ENCODE results near the gene PDE4B.
"Not testable (repeated sequence)": the region's sequence is repeated elsewhere in the genome, so short reads cannot be mapped to it uniquely, and the experiment has no call there.

PDE4B gene

DNA sequence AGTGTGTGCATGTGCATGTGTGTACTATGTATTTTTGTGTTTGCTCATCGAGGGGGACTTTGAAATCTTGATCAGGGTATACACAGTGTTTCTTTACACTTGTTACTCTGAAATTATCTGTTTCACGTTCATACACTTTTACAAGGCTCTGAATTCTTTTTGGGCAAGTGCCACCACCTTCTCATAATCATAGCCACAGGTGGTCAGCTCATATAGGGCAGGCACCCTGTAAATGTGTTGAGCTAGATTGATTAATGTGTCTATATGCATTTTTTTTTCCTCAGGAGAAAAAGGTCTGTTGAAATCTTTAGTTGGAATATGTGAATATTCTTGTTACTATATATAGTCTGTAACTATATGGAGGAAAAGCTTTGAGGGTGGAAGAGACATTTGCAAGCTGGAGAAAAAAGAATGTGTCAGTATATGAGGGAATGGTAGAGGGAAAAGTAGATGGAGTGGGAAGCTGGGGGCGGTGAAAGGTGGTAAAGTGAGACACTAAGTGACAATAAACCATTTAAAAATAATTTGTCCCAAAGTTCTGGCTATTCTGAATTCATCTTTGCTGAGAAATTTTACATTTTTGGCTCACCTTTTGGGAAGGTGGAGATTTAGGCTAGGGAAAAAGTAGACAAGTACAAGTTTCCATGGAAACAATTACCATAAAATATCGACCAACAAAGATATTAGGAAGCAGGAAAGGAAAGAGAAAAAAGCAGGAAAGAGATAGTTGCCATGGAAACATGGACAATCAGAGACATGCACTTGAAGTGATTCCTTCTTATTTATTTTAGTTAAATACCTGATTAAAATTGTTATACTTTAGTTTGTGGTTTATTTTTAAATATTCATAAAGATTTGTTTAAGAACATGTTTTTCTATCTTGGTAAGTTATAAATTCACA lies 277.5 kb downstream of the PDE4B start:
- DNase-seq: no peak

DNA sequence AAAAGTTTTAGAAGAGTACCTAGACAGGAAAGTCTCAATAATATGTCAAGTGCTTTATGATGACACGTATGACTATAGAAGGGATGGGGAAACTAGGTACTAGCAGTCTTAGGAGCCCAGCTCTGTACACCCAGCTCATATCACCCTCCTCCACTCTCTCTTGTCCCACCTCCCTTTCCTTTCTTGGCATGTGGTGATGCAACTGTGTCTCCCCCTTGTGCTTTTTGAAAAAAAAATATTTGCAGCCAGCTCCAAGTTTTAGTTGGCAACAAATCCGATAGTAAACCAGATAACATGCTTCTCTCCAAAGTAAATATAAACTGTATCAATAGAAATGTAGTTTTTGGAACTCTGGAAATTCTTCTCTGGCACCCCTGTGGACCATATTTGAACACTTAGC lies 280.7 kb downstream of the PDE4B start:
- DNase-seq: no peak

DNA sequence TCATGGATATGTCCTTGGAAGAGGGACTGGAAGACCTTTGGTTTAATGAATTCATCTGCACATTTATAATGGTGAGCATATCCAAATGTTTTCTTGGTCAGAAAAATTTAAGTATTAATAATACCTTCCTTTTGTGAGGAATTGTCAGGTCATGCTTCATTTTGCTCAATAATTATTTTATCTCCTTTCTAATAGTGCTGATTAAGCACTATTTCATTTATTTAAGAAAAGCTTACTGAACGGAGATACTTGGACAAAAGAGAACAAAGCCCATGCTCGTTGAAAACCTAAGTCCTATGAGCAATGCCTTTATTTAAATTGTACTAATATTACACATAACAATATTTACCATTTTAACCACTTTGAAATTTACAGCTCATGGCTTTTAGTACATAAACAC lies 281.5 kb downstream of the PDE4B start:
- DNase-seq: no peak

- DNase-seq: no peak
These were observed 285.7 kb downstream of the PDE4B start for GRCh38 chr1:66078412-66078811.

GRCh38 chr1:66083003-66083402 lies 290.3 kb downstream of the PDE4B start:
- no peak for DNase-seq

GRCh38 chr1:66084442-66084841 lies 291.7 kb downstream of the PDE4B start:
- no peak for DNase-seq

DNA sequence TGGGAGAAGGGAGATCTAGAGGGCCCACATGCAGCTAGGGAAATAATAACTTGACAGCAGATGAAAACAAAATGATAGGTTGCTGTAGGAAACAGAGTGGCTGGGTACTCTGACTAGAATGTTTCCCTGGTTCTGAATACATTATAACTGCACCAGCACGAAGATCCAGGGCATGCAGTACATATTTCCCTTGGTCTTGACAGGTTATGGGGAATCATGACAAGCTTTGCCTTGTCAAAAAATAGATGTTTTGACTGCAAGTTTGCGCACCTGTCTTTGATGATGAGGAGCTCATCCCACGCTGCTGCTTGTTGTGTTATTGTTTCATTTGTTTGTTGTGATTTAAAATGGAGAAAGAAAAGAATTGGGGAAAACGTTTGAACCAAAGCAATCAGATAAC lies 292.9 kb downstream of the PDE4B start:
- DNase-seq: no peak

DNA sequence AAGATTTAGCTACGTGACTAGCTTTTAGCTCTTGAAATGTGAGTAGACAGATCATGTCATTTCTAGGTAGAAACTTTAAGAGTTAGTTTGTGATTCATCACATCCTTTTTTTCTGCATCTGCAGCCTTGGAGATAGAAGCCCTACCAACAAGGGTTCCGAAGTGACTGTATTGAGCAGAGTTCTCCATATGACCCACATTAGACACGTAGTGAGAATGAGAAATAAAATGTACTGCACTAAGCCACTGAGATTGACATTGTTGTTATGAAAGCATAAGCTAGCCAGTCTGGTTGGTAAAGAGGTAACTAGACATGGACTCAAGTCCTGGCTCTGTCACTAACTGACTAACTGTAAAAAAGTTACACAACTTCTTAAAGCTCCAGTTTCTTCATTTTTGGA lies 296.1 kb downstream of the PDE4B start:
- no peak for DNase-seq

DNA sequence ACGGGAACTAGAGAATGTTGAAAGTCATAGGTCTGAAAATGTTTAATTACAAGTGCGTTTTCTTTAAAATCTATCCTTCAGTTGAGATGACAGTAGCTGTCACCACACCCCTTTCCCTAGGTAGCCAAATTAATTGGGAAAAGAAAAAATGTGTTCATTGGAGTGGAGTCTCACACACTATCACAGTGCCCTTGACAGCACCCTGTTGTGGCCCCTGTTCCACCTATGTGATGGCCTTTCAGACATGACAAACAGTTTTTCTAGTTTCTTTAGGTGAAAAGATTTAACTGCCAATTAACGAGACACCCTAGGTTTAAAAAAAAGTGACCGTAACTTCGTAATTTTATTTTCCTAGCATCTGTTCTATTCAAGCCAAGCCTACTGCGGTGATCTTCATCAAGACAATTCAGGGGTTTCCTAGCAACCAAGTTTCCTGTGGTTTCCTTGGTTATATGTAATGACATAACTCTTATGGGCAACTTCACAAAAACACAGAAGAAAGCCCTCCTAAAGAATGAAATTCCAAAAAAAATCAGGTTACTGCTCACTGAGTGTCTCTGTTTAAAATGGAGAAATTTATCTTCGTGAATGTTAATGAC lies 298.3 kb downstream of the PDE4B start:
- DNase-seq: peak; percentile 16

DNA sequence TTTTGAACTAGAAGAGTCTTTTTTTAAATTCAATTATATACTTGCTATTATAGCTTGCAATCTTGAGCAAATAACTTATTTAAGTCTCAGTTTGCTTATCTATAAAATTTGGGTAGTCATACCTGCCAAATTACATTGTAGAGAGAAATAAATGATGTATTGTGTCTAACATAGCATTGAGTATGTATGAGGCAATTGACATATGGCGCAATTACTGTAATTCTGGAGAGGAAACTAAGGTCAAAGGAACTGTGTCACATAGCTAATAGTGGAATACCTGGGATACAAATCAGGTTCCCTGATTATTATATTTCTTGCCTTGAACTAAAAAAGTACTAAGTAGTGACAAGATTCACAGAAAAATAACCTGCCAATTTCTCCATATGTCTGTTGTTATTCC lies 302.5 kb downstream of the PDE4B start:
- DNase-seq: no peak

GRCh38 chr1:66100959-66101358 lies 308.3 kb downstream of the PDE4B start:
- DNase-seq: not testable (repeated sequence)

DNA sequence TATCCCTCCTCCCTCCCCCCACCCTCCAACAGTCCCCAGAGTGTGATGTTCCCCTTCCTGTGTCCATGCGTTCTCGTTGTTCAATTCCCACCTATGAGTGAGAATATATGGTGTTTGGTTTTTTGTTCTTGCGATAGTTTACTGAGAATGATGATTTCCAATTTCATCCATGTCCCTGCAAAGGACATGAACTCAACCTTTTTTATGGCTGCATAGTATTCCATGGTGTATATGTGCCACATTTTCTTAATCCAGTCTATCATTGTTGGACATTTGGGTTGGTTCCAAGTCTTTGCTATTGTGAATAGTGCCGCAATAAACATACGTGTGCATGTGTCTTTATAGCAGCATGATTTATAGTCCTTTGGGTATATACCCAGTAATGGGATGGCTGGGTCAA lies 311.4 kb downstream of the PDE4B start:
- not testable (repeated sequence) for DNase-seq

DNA sequence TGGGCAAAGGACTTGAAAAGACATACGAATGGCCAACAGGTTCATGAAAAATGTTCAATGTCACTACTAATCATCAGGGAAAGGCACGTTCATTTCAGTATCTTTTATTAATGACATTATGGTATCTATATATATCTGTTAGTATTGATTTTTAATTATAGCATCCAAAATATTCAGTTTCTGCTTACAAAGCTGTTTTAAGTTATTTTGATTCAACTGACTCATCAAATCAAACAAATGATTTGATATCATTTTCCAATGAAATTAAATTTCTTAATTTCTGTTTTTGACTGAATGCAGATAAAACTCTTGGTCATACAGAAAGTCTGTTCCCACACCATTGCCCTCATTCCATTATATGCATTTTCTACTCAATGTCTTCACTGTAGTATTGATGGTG lies 315.9 kb downstream of the PDE4B start:
- no peak for DNase-seq

- DNase-seq: no peak
These were observed 320.2 kb downstream of the PDE4B start for GRCh38 chr1:66112744-66113400.

- DNase-seq: no peak
These were observed 326.5 kb downstream of the PDE4B start for GRCh38 chr1:66119148-66119547.

GRCh38 chr1:66124670-66125069 lies 332.0 kb downstream of the PDE4B start:
- DNase-seq: no peak

DNA sequence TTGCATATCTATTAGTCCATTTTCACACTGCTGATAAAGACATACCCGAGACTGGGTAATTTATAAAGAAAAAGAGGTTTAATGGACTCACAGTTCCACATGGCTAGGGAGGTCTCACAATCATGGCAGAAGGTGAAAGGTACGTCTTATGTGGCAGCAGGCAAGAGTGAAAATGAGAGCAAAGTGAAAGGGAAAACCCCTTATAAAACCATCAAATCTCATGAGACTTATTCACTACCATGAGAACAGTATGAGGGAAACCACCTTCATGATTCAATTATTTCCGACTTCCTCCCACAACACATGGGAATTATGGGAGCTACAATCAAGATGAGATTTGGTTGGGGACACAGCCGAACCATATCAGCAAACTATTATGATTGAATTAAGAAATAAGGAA lies 335.9 kb downstream of the PDE4B start:
- DNase-seq: peak; percentile 11

GRCh38 chr1:66132324-66132723 lies 339.6 kb downstream of the PDE4B start:
- no peak for DNase-seq

GRCh38 chr1:66134004-66134403 lies 341.3 kb downstream of the PDE4B start:
- DNase-seq: no peak

DNA sequence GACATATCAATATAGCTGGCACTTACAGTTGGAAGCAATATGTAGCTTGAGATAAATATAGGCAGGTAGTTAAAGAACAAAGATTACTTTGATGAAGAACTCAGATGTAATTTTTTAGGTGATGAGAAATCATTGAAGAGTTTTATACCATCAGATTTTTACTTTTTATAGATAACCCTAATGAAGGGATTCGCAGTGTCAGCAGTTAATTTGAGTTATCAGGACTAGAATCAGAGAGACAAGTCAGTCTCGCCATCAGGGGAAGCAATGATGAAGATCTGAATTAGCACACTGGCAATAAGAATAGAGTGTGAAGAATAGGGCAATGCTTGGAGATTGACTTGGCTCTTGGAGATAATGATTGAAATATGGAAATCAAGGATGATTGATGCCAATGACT lies 342.5 kb downstream of the PDE4B start:
- no peak for DNase-seq

DNA sequence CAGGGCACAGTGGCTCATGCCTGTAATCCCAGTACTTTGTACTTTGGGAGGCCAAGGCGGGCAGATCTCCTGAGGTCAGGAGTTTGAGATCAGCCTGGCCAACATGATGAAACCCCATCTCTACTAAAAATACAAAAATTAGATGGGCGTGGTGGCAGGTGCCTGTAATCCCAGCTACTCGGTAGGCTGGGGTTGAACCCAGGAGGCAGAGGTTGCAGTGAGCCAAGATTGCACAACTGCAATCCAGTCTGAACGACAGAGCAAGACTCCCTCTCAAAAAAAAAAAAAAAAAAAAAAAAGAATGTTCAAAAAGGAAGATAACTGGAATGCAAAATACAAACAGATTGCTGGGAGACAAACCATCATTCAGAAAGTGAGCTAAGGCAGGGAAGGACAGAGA lies 343.7 kb downstream of the PDE4B start:
- DNase-seq: not testable (repeated sequence)

DNA sequence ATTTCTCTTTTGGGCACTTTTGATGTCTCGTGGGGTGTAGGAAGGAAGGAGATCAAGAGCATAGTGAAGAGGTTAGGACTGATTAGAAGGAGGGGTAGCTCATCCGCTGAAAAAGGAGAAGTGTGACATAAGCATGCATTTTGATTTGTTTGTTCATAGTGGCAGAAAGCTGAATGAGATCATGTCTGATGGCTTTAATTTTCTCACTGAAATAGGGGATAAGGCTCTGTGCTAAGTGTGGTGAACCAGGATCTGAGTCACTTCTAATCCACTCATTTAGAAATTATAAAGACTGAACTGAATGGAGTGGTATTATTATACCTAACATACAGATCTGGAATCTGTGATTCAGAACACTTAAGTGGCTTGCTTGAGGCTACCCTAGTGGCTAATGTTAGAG lies 344.5 kb downstream of the PDE4B start:
- DNase-seq: peak; percentile 22

DNA sequence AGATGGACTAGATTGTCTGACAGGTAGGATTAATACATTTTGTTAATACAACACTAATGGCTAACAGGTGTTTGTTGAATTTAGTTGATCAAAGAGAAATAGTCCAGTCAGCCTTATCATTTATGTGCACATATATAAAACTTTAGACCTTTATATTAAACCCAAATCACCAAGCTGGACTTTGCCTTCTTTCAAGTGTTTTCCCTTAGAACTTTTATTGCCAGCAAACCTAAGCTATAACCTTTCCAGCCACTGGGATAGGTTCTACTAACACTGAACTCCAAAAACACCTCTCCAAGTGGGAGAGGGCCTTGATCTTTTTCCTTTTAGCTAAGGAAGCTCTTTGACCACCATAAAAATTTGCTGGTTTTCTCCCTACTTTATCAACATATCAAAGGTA lies 345.9 kb downstream of the PDE4B start:
- no peak for DNase-seq

GRCh38 chr1:66140072-66140471 lies 347.4 kb downstream of the PDE4B start:
- DNase-seq: no peak

All from activated CD4-positive, alpha-beta T cell treated with anti-CD3 and anti-CD28 coated beads, Interleukin-2, amount 50 U/mL, for 16 hours (primary cell).